Astrocyte (in vitro differentiated cells and primary cell): ENCODE measurements around the gene SCAF8. TPM values are rescaled to one million over a fixed set of nuclear protein-coding genes. Genes with fewer than 3 reads are reported as not detected.

Experiments
- DNase-seq: peaks from one replicate; pipeline ENCODE4 v3.0.0-alpha.2; 2010; ENCODE audit warnings: low read depth
- FAIRE-seq: peaks from 2 replicates; lab custom pipeline; 2011; peaks lifted over from hg19 to GRCh38; lab: Jason Lieb, UNC
- H2AFZ ChIP-seq: 2 replicates; pipeline ENCODE4 v1.6.0; 2012; ENCODE audit warnings: low read depth, low read length, inconsistent platforms
- H3K27ac ChIP-seq: 2 replicates; pipeline ENCODE4 v1.5.1; 2011; ENCODE audit warnings: low read depth, low read length, inconsistent platforms
- H3K27me3 ChIP-seq: 2 replicates; pipeline ENCODE4 v1.6.0; 2011; ENCODE audit warnings: low read length, inconsistent platforms; ENCODE audit not compliant: insufficient read depth
- H3K36me3 ChIP-seq: 2 replicates; pipeline ENCODE4 v1.5.1; 2011; ENCODE audit warnings: low read length, inconsistent platforms; ENCODE audit not compliant: insufficient read depth
- H3K4me1 ChIP-seq: 2 replicates; pipeline ENCODE4 v1.5.1; 2011; ENCODE audit warnings: low read length, inconsistent platforms; ENCODE audit not compliant: insufficient read depth
- H3K4me2 ChIP-seq: 2 replicates; pipeline ENCODE4 v1.6.0; 2012; ENCODE audit warnings: low read length, inconsistent platforms
- H3K4me3 ChIP-seq: 2 replicates; pipeline ENCODE4 v1.5.1; 2011; ENCODE audit warnings: low read depth, mild to moderate bottlenecking, low read length, inconsistent platforms; ENCODE audit not compliant: insufficient read depth
- H3K79me2 ChIP-seq: 2 replicates; pipeline ENCODE4 v1.6.0; 2012; ENCODE audit warnings: mild to moderate bottlenecking, low read length, inconsistent platforms; ENCODE audit not compliant: insufficient read depth
- H3K9ac ChIP-seq: 2 replicates; pipeline ENCODE4 v1.6.0; 2012; ENCODE audit warnings: mild to moderate bottlenecking, low read length, inconsistent platforms
- H3K9me3 ChIP-seq: 2 replicates; pipeline ENCODE4 v1.5.1; 2012; ENCODE audit warnings: low read depth, mild to moderate bottlenecking, low read length, inconsistent platforms; ENCODE audit not compliant: insufficient read depth
- H4K20me1 ChIP-seq: 2 replicates; pipeline ENCODE4 v1.6.0; 2012; ENCODE audit warnings: low read length, inconsistent platforms; ENCODE audit not compliant: insufficient read depth
- H3K27ac Mint-ChIP-seq: one replicate; pipeline ENCODE4 v1.8.0; 2021; ENCODE audit warnings: mild to moderate bottlenecking, mixed read lengths; ENCODE audit not compliant: unreplicated experiment
- H3K27me3 Mint-ChIP-seq: one replicate; pipeline ENCODE4 v1.8.0; 2021; ENCODE audit warnings: low read depth, mixed read lengths; ENCODE audit not compliant: unreplicated experiment
- H3K36me3 Mint-ChIP-seq: one replicate; pipeline ENCODE4 v1.8.0; 2021; ENCODE audit warnings: low read depth, mixed read lengths; ENCODE audit not compliant: unreplicated experiment
- H3K4me1 Mint-ChIP-seq: one replicate; pipeline ENCODE4 v1.8.0; 2021; ENCODE audit warnings: low read depth, mixed read lengths; ENCODE audit not compliant: unreplicated experiment
- H3K4me3 Mint-ChIP-seq: one replicate; pipeline ENCODE4 v1.8.0; 2021; ENCODE audit warnings: mild to moderate bottlenecking, moderate library complexity, mixed read lengths; ENCODE audit not compliant: unreplicated experiment
- H3K9me3 Mint-ChIP-seq: one replicate; pipeline ENCODE4 v1.8.0; 2021; ENCODE audit warnings: mild to moderate bottlenecking, mixed read lengths; ENCODE audit not compliant: unreplicated experiment
- CTCF ChIP-seq: IDR thresholded peaks from 2 replicates; pipeline ENCODE4 v1.5.1; 2011; ENCODE audit warnings: low read depth, mild to moderate bottlenecking, inconsistent platforms, low read length, moderate library complexity; ENCODE audit not compliant: insufficient read depth
- EZH2 ChIP-seq: IDR thresholded peaks from 2 replicates; pipeline ENCODE4 v1.6.1; 2012; ENCODE audit warnings: mild to moderate bottlenecking, low read length, inconsistent platforms; ENCODE audit not compliant: insufficient read depth
- total RNA-seq: library from RNA; stranded (reverse); gene quantifications from 2 replicates; pipeline ENCODE4 v1.2.1, GENCODE V29; 2021

SCAF8 gene
- total RNA-seq, 1 donor from 2014 or later = 36.0 TPM

- TF ChIP-seq CTCF (no peak), EZH2 (no peak)
- Histone ChIP-seq H3K27ac (no peak overlapping the region), H3K79me2 (no peaks in the 10 kb centered on the region), H3K9me3 (no peaks in the 10 kb centered on the region), H3K4me2 (no peak overlapping the region), H2AFZ (no peak overlapping the region), H3K4me3 (no peak overlapping the region), H3K4me1 (no peaks in the 10 kb centered on the region), H3K36me3 (no peaks in the 10 kb centered on the region), H3K9ac (no peak overlapping the region), H4K20me1 (no peaks in the 10 kb centered on the region), H3K27me3 (peaks cover 27% of the 10 kb centered on the region)
- H3K36me3 Mint-ChIP-seq = no peaks in the 10 kb centered on the region
- no peaks in the 10 kb centered on the region for H3K9me3 Mint-ChIP-seq
- DNase-seq (no peak), FAIRE-seq (no peak)
- H3K4me1 Mint-ChIP-seq = no peaks in the 10 kb centered on the region
- no peak overlapping the region for H3K27ac Mint-ChIP-seq
- peaks cover 3% of the 10 kb centered on the region for H3K27me3 Mint-ChIP-seq
- H3K4me3 Mint-ChIP-seq = no peak overlapping the region
Observed at GRCh38 chr6:154703124-154703523, 30.1 kb upstream of the SCAF8 start.

GRCh38 chr6:154705471-154706113 lies 27.6 kb upstream of the SCAF8 start:
- Mint-ChIP-seq H3K4me3 (no peak overlapping the region), H3K9me3 (no peaks in the 10 kb centered on the region), H3K4me1 (no peaks in the 10 kb centered on the region), H3K36me3 (no peaks in the 10 kb centered on the region), H3K27ac (no peak overlapping the region), H3K27me3 (peaks cover 7% of the 10 kb centered on the region)
- Histone ChIP-seq H3K79me2 (no peaks in the 10 kb centered on the region), H4K20me1 (no peaks in the 10 kb centered on the region), H3K4me2 (no peak overlapping the region), H3K27ac (no peak overlapping the region), H3K36me3 (no peaks in the 10 kb centered on the region), H3K4me1 (no peaks in the 10 kb centered on the region), H3K4me3 (no peak overlapping the region), H3K9me3 (no peaks in the 10 kb centered on the region), H3K27me3 (peaks cover 27% of the 10 kb centered on the region), H3K9ac (no peak overlapping the region), H2AFZ (no peak overlapping the region)
- TF ChIP-seq CTCF = no peak
- no peak for TF ChIP-seq EZH2
- FAIRE-seq (no peak), DNase-seq (no peak)

- no peak for TF ChIP-seq CTCF
- Histone ChIP-seq H3K4me3 (no peak overlapping the region), H3K27ac (no peak overlapping the region), H4K20me1 (no peaks in the 10 kb centered on the region), H3K4me2 (no peak overlapping the region), H3K79me2 (no peaks in the 10 kb centered on the region), H3K36me3 (no peaks in the 10 kb centered on the region), H3K9me3 (no peaks in the 10 kb centered on the region), H3K4me1 (no peaks in the 10 kb centered on the region), H2AFZ (no peak overlapping the region), H3K27me3 (peaks cover 21% of the 10 kb centered on the region), H3K9ac (no peak overlapping the region)
- FAIRE-seq (no peak), DNase-seq (no peak)
- no peaks in the 10 kb centered on the region for H3K9me3 Mint-ChIP-seq
- no peak overlapping the region for H3K27ac Mint-ChIP-seq
- H3K27me3 Mint-ChIP-seq = peaks cover 7% of the 10 kb centered on the region
- H3K4me1 Mint-ChIP-seq = no peaks in the 10 kb centered on the region
- H3K36me3 Mint-ChIP-seq = no peaks in the 10 kb centered on the region
- no peak overlapping the region for H3K4me3 Mint-ChIP-seq
Observed at GRCh38 chr6:154706389-154706788, 26.8 kb upstream of the SCAF8 start.
